K562 (cell line): Measurements from ENCODE around the gene TFB2M. TPM values are rescaled to one million over a fixed set of nuclear protein-coding genes. Genes with fewer than 3 reads are reported as not detected.

Experiments used
- FOSL1 ChIP-seq: fragments of 200-800 bp; sonication (Bioruptor generic); conservative IDR thresholded peaks from 2 replicates; pipeline ENCODE4 v1.6.1; 2016; ENCODE audit warnings: missing genetic modification characterization, missing compliant biosample characterization
- GTF2E2 ChIP-seq: fragments of 200-800 bp; sonication (Bioruptor generic); IDR thresholded peaks from 2 replicates; pipeline ENCODE4 v1.6.1; 2016; ENCODE audit warnings: missing genetic modification characterization, missing compliant biosample characterization
- MED1 ChIP-seq: sonication (generic); formaldehyde crosslinking; IDR thresholded peaks from 2 replicates; pipeline ENCODE4 v1.8.1; 2023; ENCODE audit warnings: missing genetic modification reagents, borderline replicate concordance
- RBBP5 ChIP-seq: fragments of 200-600 bp; sonication (generic); IDR thresholded peaks from 2 replicates; pipeline ENCODE4 v1.6.1; 2012; ENCODE audit warnings: borderline replicate concordance, mild to moderate bottlenecking, low read length, control low read depth, inconsistent platforms; ENCODE audit not compliant: insufficient read depth, poor library complexity, severe bottlenecking
- ZFP91 ChIP-seq: sonication (generic); formaldehyde crosslinking; IDR thresholded peaks from 2 replicates; pipeline ENCODE4 v1.8.0; 2022; ENCODE audit warnings: mild to moderate bottlenecking, missing genetic modification reagents
- ZNF143 ChIP-seq: sonication (generic); formaldehyde crosslinking; IDR thresholded peaks from 2 replicates; pipeline ENCODE4 v1.9.0; 2022; ENCODE audit warnings: mild to moderate bottlenecking, missing genetic modification reagents
- ZNF316 ChIP-seq: fragments of 450-650 bp; IDR thresholded peaks from 2 replicates; pipeline ENCODE4 v1.6.1; 2016
- polyA plus RNA-seq, 8 experiments: library from polyadenylated mRNA; depleted of rRNA in 4 of 8; stranded (reverse) in 5 of 8; unstranded in 3 of 8; fragments of >200 nt; fragmentation: Nextera tagmentation in 2 of 8; fragmentation: Illumina TruSeq in 1 of 8; extraction: Ambion mirVana in 2 of 8; extraction: Trizol in 1 of 8; gene quantifications; 2 replicates each; pipeline versions ENCODE4 v1.2.1 to v1.2.3, GENCODE V29; 2011 to 2014; ENCODE audit warnings: inconsistent platforms in 1 of 8, missing spikeins in 1 of 8
- total RNA-seq, 7 experiments: library from RNA; depleted of rRNA in 6 of 7; stranded (reverse); fragments of >200 nt in 6 of 7; fragmentation: Illumina TruSeq in 2 of 7; extraction: Trizol in 2 of 7; gene quantifications; 2 replicates each; pipeline versions ENCODE4 v1.2.1 to v1.2.3, GENCODE V29; 2011 to 2021; ENCODE audit warnings: low replicate concordance in 1 of 7

TFB2M gene
- total and polyA plus RNA-seq, 9 of the 15 experiments (the other 6 are each of a cell fraction or from before 2014, with no cell fraction given), result 55.1 to 162 (median 70.6) TPM

GRCh38 chr1:246510147-246511030 is 55.7 kb downstream of the TFB2M start (continued):
- no peak for TF ChIP-seq ZNF143 (CRISPR knock-in tag)
- TF ChIP-seq ZFP91, result no peak
- no peak for TF ChIP-seq RBBP5
- no peak for TF ChIP-seq ZNF316
- TF ChIP-seq GTF2E2 (tag), result no peak
- no peak for TF ChIP-seq MED1 (CRISPR knock-in tag)
- TF ChIP-seq FOSL1 (tag), result no peak
